Measurements from ENCODE around the gene TXNDC5.

DNA sequence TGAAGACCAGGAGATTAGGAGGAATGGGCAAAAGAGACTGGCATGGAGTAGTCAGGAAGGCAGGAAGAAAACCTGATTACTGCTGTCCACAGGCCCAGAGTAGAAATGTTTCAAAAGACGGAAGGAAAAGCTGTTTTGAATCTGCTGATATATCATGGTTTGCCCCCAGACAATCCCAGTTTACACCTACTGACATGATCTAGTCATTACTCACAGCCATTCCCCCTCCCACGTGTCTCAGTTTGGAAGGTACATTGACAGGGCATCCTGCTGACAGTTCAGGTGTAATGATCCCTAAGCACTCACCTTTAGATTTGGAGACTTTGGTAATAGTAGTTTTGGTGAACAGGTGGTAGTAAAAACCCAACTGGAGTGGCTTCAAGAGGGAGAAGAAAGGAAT, 9.8 kb upstream of the TXNDC5 start:
- TF ChIP-seq FOXP2 (optimal IDR thresholded peaks at IDR 0.05; ENCODE audit: control extremely low read depth, extremely low read length, insufficient read depth) (no peak), EZH2 (IDR thresholded peaks at IDR 0.05) (no peak), POLR2AphosphoS5 (IDR thresholded peaks at IDR 0.05; ENCODE audit: borderline replicate concordance, low read depth, low read length) (no peak)

Measured in SK-N-MC (cell line).